Measurements from ENCODE around the gene AMBP. TPM values are rescaled to one million over a fixed set of nuclear protein-coding genes. Genes with fewer than 3 reads are reported as not detected.

The AMBP gene
- total and polyA plus RNA-seq, 2 of the 13 experiments (the other 11 are each of a cell fraction or from before 2014, with no cell fraction given), result 1,510 to 2,580 TPM

DNA sequence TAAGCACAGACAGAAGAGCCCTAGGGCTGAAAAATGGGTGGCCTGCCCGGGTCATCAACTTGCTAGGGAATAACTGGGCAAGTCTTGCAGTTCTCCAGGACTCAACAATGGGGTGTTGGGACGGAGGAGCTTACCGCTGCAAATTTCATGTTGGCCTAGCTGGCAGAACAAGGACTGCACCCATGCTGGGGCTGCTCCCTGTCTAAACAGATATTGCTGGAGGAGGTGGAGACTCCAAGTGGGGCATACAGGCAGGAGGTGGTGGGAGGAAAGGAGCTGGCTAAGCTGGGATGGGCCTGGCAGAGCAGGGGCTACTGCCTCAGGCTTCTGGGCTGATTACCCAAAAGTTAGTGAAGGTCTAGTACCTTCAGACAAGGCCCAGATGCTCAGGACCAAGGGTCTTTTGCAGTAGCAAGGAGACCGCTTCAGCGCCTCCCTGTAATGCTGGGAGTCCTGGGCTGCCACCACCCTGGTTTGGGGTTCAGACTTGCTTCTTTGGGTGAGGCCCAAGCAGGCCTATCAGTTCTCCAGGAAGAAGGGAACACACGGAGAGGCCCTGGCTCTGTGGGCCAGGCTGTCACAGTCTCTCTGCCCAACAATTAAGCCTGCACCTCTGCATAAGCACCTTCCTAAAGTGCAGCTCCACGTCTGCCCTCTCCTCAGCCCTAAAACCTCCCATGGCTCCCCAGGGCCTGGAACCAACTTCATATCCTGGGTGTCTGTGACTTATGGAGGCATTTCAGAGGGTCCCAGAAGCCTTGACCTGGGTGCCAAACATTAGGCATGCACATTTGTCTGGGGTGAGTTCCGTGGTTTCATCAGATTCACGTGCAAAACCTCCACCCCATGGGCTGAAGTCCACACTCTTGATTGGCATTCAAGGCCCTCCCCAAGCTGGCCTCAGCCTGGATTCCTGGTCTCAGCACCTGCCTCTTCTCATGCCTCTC is 45.2 kb upstream of the AMBP start (continued):
- TF ChIP-seq MAZ (IDR thresholded peaks at IDR 0.05; ENCODE audit: borderline replicate concordance, low read depth, low read length) (no peak), MAZ (CRISPR knock-in tag; IDR thresholded peaks at IDR 0.05; ENCODE audit: low read depth) (0 out of 2 replicates have a peak, but pooled peaks have one; percentile 43), HDAC2 (CRISPR knock-in tag; IDR thresholded peaks at IDR 0.05) (peak; percentile 35; the same call in 1 of the 2 replicates), KDM5B (CRISPR knock-in tag; IDR thresholded peaks at IDR 0.05; ENCODE audit: borderline replicate concordance) (no peak), ADNP (CRISPR knock-in tag; IDR thresholded peaks at IDR 0.05) (peak; percentile 76; the same call in 1 of the 2 replicates), KMT2A (CRISPR knock-in tag; IDR thresholded peaks at IDR 0.05) (0 out of 2 replicates have a peak, but pooled peaks have one; percentile 20), BCL6 (CRISPR knock-in tag; IDR thresholded peaks at IDR 0.05) (peak; percentile 74), SMAD3 (CRISPR knock-in tag; IDR thresholded peaks at IDR 0.05) (0 out of 2 replicates have a peak, but pooled peaks have one; percentile 32), ZNF574 (CRISPR knock-in tag; IDR thresholded peaks at IDR 0.05) (peak; percentile 31; the same call in 1 of the 2 replicates), NR2F1 (CRISPR knock-in tag; IDR thresholded peaks at IDR 0.05) (peak in 1 of 2 experiments; percentile 29; a peak in 1 of 4 replicates), CSRNP1 (CRISPR knock-in tag; IDR thresholded peaks at IDR 0.05) (0 out of 2 replicates have a peak, but pooled peaks have one; percentile 27), RAD51 (IDR thresholded peaks at IDR 0.05; ENCODE audit: borderline replicate concordance) (no peak), TBX2 (CRISPR knock-in tag; IDR thresholded peaks at IDR 0.05; ENCODE audit: borderline replicate concordance) (peak; percentile 59; the same call in 1 of the 2 replicates)
- TF ChIP-seq, protein P1, sequence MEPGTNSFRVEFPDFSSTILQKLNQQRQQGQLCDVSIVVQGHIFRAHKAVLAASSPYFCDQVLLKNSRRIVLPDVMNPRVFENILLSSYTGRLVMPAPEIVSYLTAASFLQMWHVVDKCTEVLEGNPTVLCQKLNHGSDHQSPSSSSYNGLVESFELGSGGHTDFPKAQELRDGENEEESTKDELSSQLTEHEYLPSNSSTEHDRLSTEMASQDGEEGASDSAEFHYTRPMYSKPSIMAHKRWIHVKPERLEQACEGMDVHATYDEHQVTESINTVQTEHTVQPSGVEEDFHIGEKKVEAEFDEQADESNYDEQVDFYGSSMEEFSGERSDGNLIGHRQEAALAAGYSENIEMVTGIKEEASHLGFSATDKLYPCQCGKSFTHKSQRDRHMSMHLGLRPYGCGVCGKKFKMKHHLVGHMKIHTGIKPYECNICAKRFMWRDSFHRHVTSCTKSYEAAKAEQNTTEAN (CRISPR knock-in tag; conservative IDR thresholded peaks at IDR 0.05), result peak; percentile 75; the same call in 1 of the 2 replicates
- TF ChIP-seq, protein P2, sequence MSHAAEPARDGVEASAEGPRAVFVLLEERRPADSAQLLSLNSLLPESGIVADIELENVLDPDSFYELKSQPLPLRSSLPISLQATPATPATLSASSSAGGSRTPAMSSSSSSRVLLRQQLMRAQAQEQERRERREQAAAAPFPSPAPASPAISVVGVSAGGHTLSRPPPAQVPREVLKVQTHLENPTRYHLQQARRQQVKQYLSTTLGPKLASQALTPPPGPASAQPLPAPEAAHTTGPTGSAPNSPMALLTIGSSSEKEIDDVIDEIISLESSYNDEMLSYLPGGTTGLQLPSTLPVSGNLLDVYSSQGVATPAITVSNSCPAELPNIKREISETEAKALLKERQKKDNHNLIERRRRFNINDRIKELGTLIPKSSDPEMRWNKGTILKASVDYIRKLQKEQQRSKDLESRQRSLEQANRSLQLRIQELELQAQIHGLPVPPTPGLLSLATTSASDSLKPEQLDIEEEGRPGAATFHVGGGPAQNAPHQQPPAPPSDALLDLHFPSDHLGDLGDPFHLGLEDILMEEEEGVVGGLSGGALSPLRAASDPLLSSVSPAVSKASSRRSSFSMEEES (CRISPR knock-in tag; IDR thresholded peaks at IDR 0.05), result peak; percentile 90
- TF ChIP-seq, protein P3, sequence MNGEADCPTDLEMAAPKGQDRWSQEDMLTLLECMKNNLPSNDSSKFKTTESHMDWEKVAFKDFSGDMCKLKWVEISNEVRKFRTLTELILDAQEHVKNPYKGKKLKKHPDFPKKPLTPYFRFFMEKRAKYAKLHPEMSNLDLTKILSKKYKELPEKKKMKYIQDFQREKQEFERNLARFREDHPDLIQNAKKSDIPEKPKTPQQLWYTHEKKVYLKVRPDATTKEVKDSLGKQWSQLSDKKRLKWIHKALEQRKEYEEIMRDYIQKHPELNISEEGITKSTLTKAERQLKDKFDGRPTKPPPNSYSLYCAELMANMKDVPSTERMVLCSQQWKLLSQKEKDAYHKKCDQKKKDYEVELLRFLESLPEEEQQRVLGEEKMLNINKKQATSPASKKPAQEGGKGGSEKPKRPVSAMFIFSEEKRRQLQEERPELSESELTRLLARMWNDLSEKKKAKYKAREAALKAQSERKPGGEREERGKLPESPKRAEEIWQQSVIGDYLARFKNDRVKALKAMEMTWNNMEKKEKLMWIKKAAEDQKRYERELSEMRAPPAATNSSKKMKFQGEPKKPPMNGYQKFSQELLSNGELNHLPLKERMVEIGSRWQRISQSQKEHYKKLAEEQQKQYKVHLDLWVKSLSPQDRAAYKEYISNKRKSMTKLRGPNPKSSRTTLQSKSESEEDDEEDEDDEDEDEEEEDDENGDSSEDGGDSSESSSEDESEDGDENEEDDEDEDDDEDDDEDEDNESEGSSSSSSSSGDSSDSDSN (CRISPR knock-in tag; IDR thresholded peaks at IDR 0.05), result peak; percentile 48
